Stomach (tissue), 4 donors: ENCODE measurements around the gene MYRFL.

Experiments
- POLR2A ChIP-seq, 4 donors: fragments of 450-650 bp; IDR thresholded peaks; one replicate each; pipeline ENCODE4 v1.6.1; 2016; ENCODE audit warnings: antibody characterized with exemption in 4 of 4, control low read depth in 2 of 4, mild to moderate bottlenecking in 1 of 4, moderate library complexity in 1 of 4
- POLR2AphosphoS5 ChIP-seq, 3 donors: sonication (generic); formaldehyde crosslinking; IDR thresholded peaks; one replicate each; pipeline ENCODE4 v1.6.1; 2016; ENCODE audit warnings: antibody characterized with exemption in 3 of 3
- TF ChIP-seq, protein P1 (sequence below), 7 experiments: fragments of 450-650 bp in 4 of 7; fragments of 200-600 bp in 3 of 7; sonication (generic) in 3 of 7; IDR thresholded peaks; one replicate each; pipeline ENCODE4 v1.5.1; 2016 to 2019; ENCODE audit warnings: antibody characterized with exemption in 7 of 7, control low read depth in 2 of 7, mild to moderate bottlenecking in 1 of 7

DNA sequence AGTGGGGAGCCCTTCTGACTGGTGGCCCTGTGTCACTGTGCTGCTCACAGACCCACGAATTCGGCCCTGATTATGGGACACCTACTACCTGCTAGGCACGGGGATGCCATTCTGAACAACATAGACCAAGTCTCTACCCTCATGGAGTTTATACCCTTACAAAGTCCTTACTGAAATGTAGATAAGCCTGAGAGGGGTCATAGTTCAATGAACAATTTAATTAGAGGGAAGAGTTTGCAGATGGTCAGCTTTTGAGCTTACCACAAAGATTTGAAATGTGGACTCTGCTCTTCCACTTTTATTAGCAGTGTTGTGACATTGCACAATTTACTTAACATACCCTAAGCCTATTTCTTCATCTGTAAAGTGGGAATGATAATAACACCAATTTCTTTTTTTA is 161.1 kb downstream of the MYRFL start:
- TF ChIP-seq, protein P1, sequence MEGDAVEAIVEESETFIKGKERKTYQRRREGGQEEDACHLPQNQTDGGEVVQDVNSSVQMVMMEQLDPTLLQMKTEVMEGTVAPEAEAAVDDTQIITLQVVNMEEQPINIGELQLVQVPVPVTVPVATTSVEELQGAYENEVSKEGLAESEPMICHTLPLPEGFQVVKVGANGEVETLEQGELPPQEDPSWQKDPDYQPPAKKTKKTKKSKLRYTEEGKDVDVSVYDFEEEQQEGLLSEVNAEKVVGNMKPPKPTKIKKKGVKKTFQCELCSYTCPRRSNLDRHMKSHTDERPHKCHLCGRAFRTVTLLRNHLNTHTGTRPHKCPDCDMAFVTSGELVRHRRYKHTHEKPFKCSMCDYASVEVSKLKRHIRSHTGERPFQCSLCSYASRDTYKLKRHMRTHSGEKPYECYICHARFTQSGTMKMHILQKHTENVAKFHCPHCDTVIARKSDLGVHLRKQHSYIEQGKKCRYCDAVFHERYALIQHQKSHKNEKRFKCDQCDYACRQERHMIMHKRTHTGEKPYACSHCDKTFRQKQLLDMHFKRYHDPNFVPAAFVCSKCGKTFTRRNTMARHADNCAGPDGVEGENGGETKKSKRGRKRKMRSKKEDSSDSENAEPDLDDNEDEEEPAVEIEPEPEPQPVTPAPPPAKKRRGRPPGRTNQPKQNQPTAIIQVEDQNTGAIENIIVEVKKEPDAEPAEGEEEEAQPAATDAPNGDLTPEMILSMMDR (IDR thresholded peaks at IDR 0.05), result no peak
- TF ChIP-seq POLR2AphosphoS5 (IDR thresholded peaks at IDR 0.05), result no peak
- TF ChIP-seq POLR2A (IDR thresholded peaks at IDR 0.05), result no peak
